HG03457 (cell line): ENCODE results near the gene MKRN2OS.

Source experiments
- ATAC-seq: cut with Tn5 transposase; IDR thresholded peaks from one replicate; pipeline ENCODE4 v1.9.1; 2021; ENCODE audit warnings: moderate number of reproducible peaks; ENCODE audit not compliant: unreplicated experiment

The MKRN2OS gene, protein sequence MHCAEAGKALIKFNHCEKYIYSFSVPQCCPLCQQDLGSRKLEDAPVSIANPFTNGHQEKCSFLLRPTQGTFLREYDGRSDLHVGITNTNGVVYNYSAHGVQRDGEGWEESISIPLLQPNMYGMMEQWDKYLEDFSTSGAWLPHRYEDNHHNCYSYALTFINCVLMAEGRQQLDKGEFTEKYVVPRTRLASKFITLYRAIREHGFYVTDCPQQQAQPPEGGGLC

GRCh38 chr3:12545473-12545791 is at the start of gene MKRN2OS:
TSS of gene MKRN2OS (minus strand) at chr3:12545499. CDS start at chr3:12545464, 35 bp downstream.
- ATAC-seq = no peak

DNA sequence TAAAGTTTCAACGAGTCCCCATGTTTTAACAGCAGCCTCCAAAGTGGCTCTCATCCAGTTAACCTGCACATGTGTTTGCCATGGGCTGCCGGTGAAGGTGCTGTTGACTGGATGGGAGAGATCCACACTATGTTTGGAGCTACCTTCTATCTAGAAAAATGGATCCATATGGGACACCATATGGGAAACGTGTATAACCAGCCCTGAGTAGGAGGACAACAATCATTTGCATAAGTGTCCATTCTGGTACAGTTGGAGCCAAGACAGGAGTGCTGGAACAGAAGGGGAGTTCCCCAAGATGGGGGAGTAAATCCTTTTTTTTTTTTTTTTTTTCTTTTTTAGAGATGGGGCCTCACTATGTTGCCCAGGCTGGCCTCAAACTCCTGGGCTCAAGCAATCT is 48.2 kb upstream of the MKRN2OS start:
- ATAC-seq = no peak

GRCh38 chr3:12591997-12592715 is 46.9 kb upstream of the MKRN2OS start:
- no peak for ATAC-seq

DNA sequence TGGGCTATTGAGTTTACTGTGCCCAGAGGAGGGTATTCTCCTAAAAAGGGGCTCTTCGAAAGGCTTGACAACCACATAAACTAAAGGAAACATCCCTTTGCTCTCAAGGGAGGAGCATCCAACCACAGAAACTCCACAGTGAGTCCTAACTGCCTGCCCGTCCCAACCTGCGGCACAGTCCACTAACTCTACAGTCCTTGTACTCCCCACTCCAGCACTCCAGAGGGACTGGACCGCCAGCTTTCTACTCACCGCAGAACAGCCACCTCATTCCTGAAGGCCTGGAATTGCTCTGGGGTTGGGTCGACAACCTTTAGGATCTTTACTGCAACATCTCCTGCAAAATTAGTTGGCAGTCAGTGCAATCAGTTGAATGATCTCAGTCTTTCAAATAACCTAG is 46.2 kb upstream of the MKRN2OS start:
- ATAC-seq = no peak

DNA sequence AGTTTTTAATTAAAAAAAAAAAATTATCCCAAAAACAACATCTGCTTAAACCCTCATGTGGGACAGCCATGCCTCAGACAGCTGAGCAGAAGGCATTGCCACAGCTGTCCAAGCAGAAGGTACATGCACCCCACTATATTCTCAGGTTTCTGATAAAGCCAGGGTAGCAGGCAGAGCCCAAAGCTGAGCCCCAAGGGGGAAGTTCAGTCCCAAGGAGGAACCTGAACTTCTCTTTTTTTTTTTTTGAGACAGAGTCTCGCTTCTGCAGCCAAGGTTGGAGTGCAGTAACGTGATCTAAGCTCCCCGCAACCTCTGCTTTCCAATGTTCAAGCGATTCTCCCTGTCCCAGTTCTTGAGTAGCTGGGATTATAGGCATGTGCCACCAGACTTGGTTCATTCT is 44.8 kb upstream of the MKRN2OS start:
- no peak for ATAC-seq

DNA sequence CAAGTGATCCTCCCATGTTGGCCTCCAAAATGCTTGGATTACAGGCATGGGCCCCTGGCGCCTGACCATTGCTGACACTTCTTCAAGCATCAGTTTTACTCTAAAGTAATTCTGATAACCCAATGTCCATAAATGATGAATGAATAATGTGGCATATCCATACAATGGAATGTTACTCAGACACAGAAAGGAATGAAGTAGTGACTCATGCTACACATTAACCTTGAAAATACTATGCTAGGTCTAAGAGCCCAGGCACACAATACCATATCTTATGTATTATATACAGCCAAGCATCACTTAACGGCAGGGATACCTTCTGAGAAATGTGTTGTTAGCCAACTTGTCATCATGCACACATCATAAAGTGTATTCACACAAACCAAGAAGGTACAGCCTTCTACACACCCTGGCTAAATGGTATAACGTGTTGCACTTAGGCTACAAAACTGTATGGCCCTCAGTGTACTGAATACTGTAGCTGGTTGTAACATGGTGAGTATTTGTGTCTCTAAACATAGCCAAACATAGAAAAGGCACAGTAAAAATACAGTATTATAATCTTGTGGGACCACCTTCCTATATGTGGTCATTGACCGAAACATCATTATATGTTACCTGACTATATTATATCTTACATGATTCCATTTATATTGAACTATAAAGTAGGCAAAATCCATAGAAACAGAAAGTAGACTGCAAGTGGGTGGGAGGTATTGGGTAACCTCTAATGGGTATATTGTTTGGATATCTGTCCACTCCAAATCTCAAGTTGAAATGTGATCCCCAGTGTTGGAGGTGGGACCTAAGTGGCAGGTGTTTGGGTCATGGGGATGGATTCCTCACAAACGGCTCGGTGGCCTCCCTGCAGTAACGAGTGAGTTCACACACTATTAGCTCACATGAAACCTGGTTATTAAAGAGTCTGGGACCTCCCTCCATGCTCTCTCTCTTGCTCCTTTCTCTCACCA is 43.0 kb upstream of the MKRN2OS start:
- ATAC-seq = no peak

DNA sequence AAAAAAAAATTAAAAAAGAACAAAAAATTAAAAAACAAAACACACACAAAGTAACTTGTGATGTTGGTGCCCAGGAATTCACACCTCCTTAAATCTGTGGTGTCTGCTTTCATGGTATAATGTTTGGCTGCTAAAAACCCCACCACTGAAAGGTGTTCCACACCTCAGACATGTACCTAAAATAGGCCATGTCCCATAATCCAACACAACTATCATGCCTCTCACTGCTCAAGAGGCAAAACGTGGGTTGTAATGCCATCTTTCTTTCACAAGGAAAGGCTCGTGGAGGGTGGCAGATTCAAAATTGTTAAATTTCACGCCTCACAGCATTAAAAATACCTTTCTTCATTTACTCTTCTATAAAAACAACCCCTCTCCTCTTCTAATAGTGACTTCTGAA is 41.1 kb upstream of the MKRN2OS start:
- ATAC-seq = no peak

GRCh38 chr3:12585970-12586369 is 40.7 kb upstream of the MKRN2OS start:
- ATAC-seq = no peak

DNA sequence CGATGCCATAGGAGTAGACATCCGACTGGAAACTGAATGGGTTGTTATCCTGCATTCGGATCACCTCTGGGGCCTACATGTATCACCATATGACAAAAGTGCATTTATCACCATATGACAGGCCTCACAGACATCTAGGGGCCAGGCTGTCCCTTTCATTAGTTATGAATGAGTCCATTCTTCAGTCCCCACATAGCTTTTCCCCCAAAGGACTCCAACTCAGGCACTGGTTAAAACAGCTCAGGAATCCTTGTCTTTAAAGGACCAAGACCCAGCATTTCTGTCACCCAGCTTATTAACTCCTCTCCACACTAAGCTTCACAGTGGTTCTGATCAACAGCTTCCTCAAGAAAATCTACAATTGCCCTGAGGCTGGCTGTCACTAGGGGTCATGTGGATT is 39.9 kb upstream of the MKRN2OS start:
- ATAC-seq = no peak

GRCh38 chr3:12584083-12584482 is 38.8 kb upstream of the MKRN2OS start:
- no peak for ATAC-seq

- ATAC-seq = no peak
Measured at GRCh38 chr3:12583280-12583679, 38.0 kb upstream of the MKRN2OS start.

GRCh38 chr3:12582730-12583129 is 37.4 kb upstream of the MKRN2OS start:
- no peak for ATAC-seq

- ATAC-seq = no peak
Measured at GRCh38 chr3:12579905-12580304, 34.6 kb upstream of the MKRN2OS start.

DNA sequence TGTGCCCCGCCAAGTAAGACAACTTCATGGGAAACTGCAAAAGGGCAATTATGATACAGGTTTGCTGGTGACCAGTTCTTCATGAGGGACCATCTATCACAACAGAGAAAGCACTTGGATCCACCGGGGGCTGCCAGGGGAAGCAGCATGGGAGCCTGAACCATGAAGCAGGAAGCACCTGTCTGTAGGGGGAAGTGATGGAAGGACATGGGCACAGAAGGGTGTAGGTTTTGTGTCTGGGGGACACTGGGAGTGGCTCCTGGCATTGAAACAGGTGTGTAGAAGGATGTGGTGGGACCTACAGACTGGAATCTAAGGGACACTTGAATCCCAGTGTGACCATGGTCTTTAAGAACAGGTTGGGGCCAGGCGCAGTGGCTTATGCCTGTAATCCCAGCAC is 34.2 kb upstream of the MKRN2OS start:
- ATAC-seq = no peak

DNA sequence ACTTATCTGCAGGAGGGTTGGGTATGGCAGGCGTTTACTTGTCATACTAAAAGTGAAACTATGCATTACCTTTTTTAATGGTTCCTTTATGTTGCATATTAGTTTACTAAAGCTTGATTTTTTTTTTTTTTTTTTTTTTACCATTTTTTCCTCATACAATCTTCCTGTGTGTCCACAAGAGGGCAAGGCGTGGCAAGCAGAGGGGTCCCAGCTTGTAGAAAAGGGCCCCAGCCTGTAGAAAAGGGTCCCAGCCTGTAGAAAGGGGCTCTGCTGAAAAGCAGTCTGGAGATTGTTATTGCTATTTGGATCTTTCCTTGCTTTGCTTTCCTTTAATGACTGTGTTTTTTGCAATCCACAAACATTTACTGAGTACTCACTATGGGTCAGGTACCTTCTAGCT is 33.4 kb upstream of the MKRN2OS start:
- ATAC-seq = no peak

GRCh38 chr3:12577379-12577778 is 32.1 kb upstream of the MKRN2OS start:
- no peak for ATAC-seq

GRCh38 chr3:12574661-12575060 is 29.4 kb upstream of the MKRN2OS start:
- no peak for ATAC-seq

- ATAC-seq = no peak
Measured at GRCh38 chr3:12574131-12574530, 28.8 kb upstream of the MKRN2OS start.

- ATAC-seq = no peak
Measured at GRCh38 chr3:12571986-12572385, 26.7 kb upstream of the MKRN2OS start.

GRCh38 chr3:12569836-12570235 is 24.5 kb upstream of the MKRN2OS start:
- no peak for ATAC-seq

DNA sequence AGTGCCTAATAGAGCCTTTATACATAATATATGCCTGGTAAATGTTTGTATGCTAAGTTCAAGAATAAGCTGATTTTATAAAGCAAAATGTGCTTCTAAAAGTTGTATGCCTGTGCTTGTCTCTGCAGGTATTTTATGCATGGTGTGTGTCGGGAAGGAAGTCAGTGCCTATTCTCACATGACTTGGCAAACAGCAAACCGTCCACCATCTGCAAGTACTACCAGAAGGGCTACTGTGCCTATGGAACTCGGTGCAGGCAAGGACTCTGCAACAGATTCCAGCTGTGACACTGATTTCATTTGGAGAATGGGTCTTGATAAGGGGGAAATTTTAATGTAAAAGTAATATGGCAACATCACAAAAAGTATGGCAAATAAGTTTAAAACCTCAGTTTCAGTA is 23.4 kb upstream of the MKRN2OS start:
- ATAC-seq = no peak

DNA sequence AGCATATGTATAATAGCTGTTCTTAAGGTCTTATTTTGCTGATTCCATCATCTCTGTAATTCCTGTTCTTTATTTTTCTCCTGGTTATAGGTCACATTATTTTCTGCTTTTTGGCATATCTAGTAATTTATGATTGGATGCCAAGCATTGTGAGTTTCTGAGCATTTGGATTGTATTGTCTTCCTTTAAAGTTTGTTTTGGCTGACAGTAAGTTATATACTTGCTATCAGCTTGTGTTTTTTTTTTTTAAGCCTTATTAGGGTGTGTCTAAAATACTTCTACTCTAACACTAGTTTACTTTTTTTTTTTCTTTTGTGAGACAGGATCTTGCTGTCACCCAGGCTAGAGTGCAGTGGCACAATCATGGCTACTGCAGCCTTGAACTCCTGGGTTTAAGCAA is 21.7 kb upstream of the MKRN2OS start:
- ATAC-seq = no peak
